IPS DF 6.9 (cell line): Measurements from ENCODE around the gene USB1.
A peak's percentile ranks its signal among the peaks of the same experiment; 100 is the strongest.

Experiments used
- DNase-seq: peaks from one replicate; pipeline ENCODE4 v3.0.0-alpha.2; 2013; ENCODE audit warnings: low read depth, low spot score
- H3K27ac ChIP-seq: one replicate; pipeline ENCODE4 v1.5.1; 2013; ENCODE audit warnings: low read length, control low read depth
- H3K27me3 ChIP-seq: 2 replicates; pipeline ENCODE4 v1.6.1; 2013; ENCODE audit warnings: mild to moderate bottlenecking, low read length; ENCODE audit not compliant: control insufficient read depth, insufficient read depth
- H3K36me3 ChIP-seq: 2 replicates; pipeline ENCODE4 v1.6.1; 2013; ENCODE audit warnings: low read length; ENCODE audit not compliant: control insufficient read depth, insufficient read depth
- H3K4me1 ChIP-seq: 2 replicates; pipeline ENCODE4 v1.6.1; 2013; ENCODE audit warnings: low read length; ENCODE audit not compliant: control insufficient read depth, insufficient read depth
- H3K4me3 ChIP-seq: 2 replicates; pipeline ENCODE4 v1.5.1; 2013; ENCODE audit warnings: mild to moderate bottlenecking, low read length
- H3K9me3 ChIP-seq: 2 replicates; pipeline ENCODE4 v1.6.1; 2013; ENCODE audit warnings: low read length, inconsistent platforms; ENCODE audit not compliant: control insufficient read depth, insufficient read depth
- WGBS: extraction: QIAGEN DNeasy Blood & Tissue Kit; methylation state at CpG from one replicate; pipeline ENCODE4 v1.1.7; 2013; ENCODE audit warnings: mixed read lengths, missing lambda C conversion rate; ENCODE audit not compliant: insufficient read length, insufficient coverage; 5-methylcytosine and 5-hydroxymethylcytosine counted together

Gene USB1

DNA sequence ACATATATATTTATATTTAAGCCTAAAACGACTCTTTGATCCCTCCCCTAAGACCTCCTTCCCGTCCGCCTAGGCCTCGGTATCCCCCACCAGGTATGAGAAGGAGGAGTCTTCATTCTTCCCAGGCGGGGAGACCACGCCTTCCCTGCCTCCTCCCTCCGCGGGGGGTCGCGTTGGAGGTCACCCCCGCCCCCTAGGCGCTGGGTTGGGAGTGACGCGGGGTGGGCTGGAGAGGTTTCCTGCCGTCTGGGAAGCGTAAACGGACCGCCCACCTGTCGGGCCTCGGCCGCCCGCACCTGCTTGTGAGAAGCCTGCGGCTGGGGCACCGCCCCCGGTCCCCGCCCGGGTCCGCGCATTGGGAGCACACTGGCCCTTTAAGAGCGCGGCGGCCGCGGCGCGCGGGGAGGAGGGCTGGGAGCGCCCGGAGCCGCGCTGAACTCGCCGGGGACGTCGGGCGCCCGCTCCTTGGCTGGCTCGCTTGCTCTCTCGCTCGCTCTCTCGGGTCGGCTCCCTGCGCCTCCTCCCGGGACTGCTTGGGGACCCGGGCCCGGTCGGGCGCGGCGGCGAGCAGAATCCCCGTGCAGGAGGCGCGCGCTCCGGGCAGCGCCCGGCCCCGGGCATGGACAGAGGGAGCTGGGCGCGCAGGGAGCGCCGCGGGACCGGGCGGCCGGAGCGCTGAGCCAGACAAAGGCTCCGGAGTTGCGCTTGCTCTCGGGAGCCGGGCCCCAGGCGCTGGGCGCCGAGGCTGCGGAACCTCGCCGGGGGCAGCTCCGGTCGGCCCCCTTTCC is 24.3 kb downstream of the USB1 start, which contains the start of gene MMP15:
MMP15 (plus strand) TSS at position 404 of the 788 bp plus-strand sequence. CDS start 597 bp downstream, outside the sequence.
- no CpG with 5 or more reads among the region's 90 CpGs for WGBS
- Histone ChIP-seq H3K9me3 (no peaks in the 10 kb centered on the region), H3K27me3 (no peaks in the 10 kb centered on the region), H3K27ac (no peak within 1 kb of the TSS), H3K4me3 (peak within 1 kb of the TSS; percentile 68), H3K36me3 (no peaks in the 10 kb centered on the region), H3K4me1 (peaks cover 14% of the 10 kb centered on the region)
- DNase-seq: peak; percentile 93

DNA sequence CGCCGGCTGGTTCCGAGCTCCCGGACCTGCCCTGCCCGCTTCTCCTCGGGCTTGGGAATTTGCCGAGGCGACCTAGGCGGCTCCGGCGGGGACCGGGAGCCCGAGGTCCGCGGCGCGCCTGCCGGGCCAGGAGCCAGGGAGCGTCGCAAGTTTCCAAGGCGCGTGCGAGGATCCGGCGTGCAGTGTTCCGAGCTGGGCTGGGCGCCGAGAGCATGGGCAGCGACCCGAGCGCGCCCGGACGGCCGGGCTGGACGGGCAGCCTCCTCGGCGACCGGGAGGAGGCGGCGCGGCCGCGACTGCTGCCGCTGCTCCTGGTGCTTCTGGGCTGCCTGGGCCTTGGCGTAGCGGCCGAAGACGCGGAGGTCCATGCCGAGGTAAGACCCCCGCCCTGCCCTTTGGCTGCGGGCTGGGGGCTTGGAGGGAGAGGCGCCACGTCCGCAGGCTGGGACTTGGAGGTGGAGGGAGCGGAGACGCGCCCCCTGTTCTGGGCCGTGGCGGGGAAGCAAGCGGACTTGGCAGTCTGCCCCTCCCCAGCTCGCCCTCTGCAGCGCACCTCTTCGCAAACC is 25.0 kb downstream of the USB1 start:
- WGBS: no CpG with 5 or more reads among the region's 65 CpGs
- DNase-seq: no peak
- H3K9me3 ChIP-seq: no peaks in the 10 kb centered on the region
- H3K4me3 ChIP-seq: peak overlapping the region; percentile 68
- H3K36me3 ChIP-seq: no peaks in the 10 kb centered on the region
- H3K27me3 ChIP-seq: no peaks in the 10 kb centered on the region
- peaks cover 14% of the 10 kb centered on the region for H3K4me1 ChIP-seq
- no peak overlapping the region for H3K27ac ChIP-seq

DNA sequence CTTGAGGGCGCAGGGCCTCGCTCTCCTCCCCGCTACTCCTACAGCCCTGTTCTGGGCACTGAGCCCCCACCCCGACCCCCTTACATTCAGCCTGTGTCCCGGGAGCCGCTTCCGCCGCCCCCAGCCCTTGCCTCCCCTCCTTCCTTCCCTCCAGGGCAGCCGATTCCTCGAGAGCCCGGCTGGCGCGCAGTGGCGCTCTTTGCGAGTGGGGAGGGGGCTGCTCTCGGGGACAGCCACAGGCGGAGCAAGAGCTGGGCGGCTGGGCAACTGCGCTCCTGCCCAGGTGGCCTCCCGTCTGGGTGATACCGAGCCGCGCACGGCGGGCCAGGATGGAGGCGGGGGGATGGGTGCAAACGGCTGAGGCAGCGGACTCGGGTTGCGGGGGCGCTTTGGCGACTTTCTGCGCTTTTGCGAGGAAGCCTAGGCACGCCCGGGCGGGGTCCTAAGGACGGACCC is 25.5 kb downstream of the USB1 start:
- Histone ChIP-seq H3K4me3 (peak overlapping the region; percentile 68), H3K36me3 (no peaks in the 10 kb centered on the region), H3K27ac (no peak overlapping the region), H3K27me3 (no peaks in the 10 kb centered on the region), H3K4me1 (peaks cover 14% of the 10 kb centered on the region), H3K9me3 (no peaks in the 10 kb centered on the region)
- no peak for DNase-seq
- no CpG with 5 or more reads among the region's 38 CpGs for WGBS

DNA sequence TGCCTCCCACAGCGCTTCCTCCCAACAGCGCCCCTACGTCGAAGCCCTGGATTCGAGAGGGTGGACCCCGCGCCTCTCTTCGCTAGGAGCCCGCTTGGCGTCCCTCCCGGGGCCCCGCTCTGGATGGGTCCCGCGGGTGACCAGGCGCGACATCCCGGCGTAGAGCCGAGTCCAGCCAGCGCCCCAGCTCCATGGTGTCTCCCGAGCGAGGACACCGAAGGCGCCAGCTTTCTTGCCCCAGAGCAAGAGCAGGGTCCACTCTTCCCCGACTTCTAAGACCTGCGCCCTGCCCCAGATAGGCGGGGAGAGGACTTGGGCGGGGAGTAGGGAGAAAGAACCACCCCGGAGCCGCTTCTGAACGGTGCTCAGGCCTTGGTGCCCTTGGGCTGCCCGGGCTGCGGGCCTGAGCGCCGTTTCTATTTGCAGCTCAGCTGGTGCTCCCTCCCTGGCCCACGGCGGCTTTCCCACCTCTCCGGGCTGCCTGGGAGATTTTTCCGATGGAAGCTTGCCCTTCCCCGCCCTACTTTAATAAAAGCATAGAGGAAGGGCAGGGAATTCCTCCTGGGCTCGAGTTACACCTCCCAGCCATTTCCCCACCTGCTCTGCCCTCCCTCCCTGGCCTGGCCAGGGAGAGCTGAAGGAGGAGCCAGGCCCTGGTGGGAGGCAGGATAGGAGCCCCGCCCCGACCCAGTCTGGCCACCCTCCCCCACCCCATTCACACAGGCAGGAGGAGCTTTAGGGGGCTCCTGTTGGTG is 26.1 kb downstream of the USB1 start:
- Histone ChIP-seq H3K27me3 (no peaks in the 10 kb centered on the region), H3K4me3 (peak overlapping the region; percentile 68)
- no peak for DNase-seq

DNA sequence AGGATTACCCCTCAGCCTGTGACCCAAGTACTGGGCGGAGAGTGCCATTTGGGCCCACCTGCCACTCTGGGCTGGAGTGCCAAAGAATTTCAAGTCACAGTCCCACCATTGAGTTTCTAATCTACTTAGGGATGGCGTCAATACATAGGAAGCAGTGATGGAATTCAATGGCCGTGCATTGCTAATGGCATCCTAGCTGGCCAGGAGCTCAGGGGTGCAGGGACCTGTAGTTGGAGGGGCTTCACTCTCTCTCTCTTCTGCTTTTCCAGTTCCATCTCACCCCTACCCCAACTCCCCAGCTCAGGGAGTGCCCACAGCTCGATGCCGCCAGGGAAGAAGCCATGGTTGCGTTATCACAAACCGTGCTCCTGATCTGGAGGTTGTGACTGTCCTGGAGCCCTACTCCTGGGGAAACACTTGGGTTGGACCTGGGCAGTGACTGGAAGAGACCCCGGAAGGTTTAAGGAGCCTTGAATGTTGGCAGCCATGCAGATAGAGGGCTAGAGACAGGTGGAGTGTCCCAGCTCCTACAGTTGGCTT is 26.8 kb downstream of the USB1 start:
- DNase-seq: no peak
- H3K36me3 ChIP-seq: no peaks in the 10 kb centered on the region
- H3K27me3 ChIP-seq: no peaks in the 10 kb centered on the region
- no peaks in the 10 kb centered on the region for H3K9me3 ChIP-seq
- H3K4me1 ChIP-seq: peaks cover 17% of the 10 kb centered on the region
- no peak overlapping the region for H3K27ac ChIP-seq
- WGBS: no CpG with 5 or more reads among the region's 8 CpGs
- H3K4me3 ChIP-seq: no peak overlapping the region; the same call in 1 of the 2 replicates

More for the DNA sequence above, 26.1 kb downstream of the USB1 start:
- no peaks in the 10 kb centered on the region for H3K36me3 ChIP-seq
- H3K27ac ChIP-seq: no peak overlapping the region
- WGBS: no CpG with 5 or more reads among the region's 43 CpGs
- peaks cover 14% of the 10 kb centered on the region for H3K4me1 ChIP-seq
- H3K9me3 ChIP-seq: no peaks in the 10 kb centered on the region

DNA sequence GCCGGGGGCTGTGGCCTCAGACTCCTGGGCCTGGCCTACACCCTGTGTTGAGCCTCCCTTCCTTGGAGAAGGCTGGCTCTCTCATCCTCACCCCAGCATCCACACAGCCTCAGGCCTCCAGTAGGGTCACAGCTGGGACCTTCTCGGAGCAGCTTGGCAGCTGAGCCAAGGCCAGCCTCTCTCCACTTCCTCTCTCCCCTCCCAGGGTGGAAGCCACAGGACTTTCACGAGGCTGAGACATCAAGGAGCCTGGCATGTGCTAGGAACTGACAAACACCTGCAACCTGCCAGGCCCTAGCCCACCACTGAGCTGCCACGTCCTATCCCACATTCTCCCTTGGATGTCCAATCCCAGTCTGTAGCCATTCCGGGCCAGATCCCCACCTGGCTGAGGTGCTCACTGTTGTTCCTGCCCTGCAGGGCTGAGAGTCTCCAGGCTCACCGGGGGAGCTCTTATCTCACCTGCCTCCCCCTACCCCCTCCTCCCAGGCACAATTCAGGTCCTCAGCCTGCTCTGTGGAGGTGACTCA is 27.4 kb downstream of the USB1 start:
- no peak overlapping the region for H3K27ac ChIP-seq
- peaks cover 17% of the 10 kb centered on the region for H3K4me1 ChIP-seq
- H3K27me3 ChIP-seq: no peaks in the 10 kb centered on the region
- H3K9me3 ChIP-seq: no peaks in the 10 kb centered on the region
- no peaks in the 10 kb centered on the region for H3K36me3 ChIP-seq
- no CpG with 5 or more reads among the region's 6 CpGs for WGBS
- DNase-seq: no peak
- H3K4me3 ChIP-seq: no peak overlapping the region

DNA sequence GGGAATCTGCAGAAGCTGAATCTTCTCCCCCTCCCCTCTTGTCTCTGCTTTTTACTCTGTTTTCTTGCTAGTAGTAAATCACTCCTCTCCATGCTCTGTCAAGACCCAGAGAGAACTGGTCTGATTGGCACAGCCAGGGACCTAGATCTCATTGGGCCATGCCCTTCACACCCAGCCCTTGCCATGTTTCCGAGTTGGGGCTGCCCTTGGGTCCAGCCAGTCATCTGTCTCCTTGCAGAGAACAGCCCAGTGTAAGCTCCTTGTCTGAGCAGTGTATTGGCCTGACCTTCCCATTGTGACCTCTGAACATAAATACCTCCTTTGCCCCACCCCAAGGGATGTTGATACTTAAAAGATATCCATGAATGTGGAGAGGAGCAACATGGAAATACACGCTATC is 28.2 kb downstream of the USB1 start:
- H3K9me3 ChIP-seq: no peaks in the 10 kb centered on the region
- peaks cover 17% of the 10 kb centered on the region for H3K4me1 ChIP-seq
- whole genome bisulfite sequencing: no CpG with 5 or more reads among the region's 2 CpGs
- no peak for DNase-seq
- no peak overlapping the region for H3K27ac ChIP-seq
- H3K27me3 ChIP-seq: no peaks in the 10 kb centered on the region
- no peak overlapping the region for H3K4me3 ChIP-seq
- no peaks in the 10 kb centered on the region for H3K36me3 ChIP-seq

DNA sequence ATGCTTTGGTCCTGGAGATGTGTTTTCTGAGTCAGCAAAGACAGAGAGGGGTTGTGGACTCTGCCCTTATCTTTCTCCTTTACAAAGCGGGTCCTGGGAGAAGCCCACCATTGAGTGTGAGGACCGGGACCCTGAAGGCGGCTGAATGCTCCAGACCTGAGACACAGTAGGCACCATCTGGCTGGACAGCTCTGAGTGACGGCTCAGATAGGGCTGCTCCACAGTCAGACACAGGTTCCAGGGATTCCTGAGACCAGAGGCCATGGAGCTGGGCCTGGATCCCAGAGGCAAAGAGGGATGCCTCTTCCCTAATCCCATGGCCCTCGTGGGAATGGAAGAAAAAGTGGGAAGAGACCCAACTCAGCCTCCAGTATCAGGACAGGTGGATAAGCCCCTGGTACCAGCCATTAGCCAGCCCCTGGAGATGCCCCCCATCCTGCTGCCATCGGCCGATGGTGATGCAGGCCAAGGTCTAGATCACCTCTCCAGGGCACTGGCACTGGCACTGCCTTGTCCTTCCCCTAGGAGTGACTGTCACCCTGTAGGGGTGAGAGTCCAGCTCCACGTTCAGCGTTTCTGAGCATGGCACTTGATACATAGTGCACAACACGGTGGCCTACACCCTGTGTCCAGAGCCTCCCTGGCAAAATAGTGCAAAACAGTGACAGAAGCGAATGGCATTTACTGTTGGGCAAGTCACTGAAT is 29.1 kb downstream of the USB1 start:
- H3K9me3 ChIP-seq: no peaks in the 10 kb centered on the region
- H3K27ac ChIP-seq: no peak overlapping the region
- no peak overlapping the region for H3K4me3 ChIP-seq
- no peaks in the 10 kb centered on the region for H3K36me3 ChIP-seq
- DNase-seq: no peak
- H3K27me3 ChIP-seq: no peaks in the 10 kb centered on the region
- WGBS: no CpG with 5 or more reads among the region's 11 CpGs
- H3K4me1 ChIP-seq: peaks cover 17% of the 10 kb centered on the region

DNA sequence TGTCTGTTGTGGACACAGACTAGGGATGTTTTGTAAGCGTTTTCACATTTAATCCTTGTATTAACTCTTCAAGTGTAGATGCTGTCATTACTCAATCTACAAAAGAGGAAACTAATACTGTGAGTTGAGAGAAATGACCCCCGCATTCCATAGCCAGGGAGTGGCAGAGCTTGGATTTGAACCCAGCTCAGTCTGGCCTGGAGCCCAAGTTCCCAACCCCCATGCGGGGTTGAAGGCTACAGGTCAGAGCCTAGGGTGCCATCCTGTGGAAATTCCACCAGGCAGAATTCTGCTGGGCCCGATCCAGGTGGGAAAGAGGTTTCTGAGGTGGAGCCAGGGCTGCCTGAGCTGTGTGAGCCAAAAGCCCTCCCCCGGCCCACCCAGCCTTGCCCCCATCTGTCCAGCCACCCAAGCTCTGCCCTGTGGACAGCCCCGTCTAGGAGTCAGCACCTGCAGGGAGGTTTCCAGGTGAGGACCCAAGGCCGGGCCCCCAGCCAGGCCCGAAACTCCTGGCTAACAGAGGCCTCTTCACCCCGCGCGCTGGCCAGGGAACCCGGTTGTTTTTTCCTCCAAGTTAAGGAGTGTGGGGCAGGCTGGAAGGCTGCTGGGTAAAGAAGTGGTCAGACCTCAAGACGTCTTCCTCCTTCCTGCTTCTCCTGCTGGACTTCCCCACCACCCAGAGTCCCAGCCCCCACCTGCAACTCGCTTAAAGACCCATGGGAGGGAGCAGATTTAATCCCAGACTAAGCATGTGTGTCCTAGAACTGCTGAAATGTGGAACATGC is 30.0 kb downstream of the USB1 start:
- no peak for DNase-seq
- no peaks in the 10 kb centered on the region for H3K9me3 ChIP-seq
- H3K27ac ChIP-seq: no peak overlapping the region
- no peaks in the 10 kb centered on the region for H3K36me3 ChIP-seq
- H3K4me3 ChIP-seq: no peak overlapping the region
- WGBS: no CpG with 5 or more reads among the region's 14 CpGs
- H3K4me1 ChIP-seq: peaks cover 17% of the 10 kb centered on the region
- no peaks in the 10 kb centered on the region for H3K27me3 ChIP-seq
